Erythroblast (primary cell): ENCODE measurements around the gene KCNH3.
"Not testable (repeated sequence)": the region's sequence is repeated elsewhere in the genome, so short reads cannot be mapped to it uniquely, and the experiment has no call there.

Experiments used
- DNase-seq, 2 experiments: peaks; one replicate each; lab custom pipeline; 2025; lab: John Stamatoyannopoulos, UW
- GATA1 ChIP-seq: IDR thresholded peaks from 2 replicates; pipeline ENCODE4 v1.6.1; 2011; ENCODE audit warnings: low read depth, mild to moderate bottlenecking, control low read depth, low read length, moderate library complexity
- POLR2A ChIP-seq: IDR thresholded peaks from 2 replicates; pipeline ENCODE4 v1.6.1; 2011; ENCODE audit warnings: mild to moderate bottlenecking, low read length

Gene KCNH3, protein sequence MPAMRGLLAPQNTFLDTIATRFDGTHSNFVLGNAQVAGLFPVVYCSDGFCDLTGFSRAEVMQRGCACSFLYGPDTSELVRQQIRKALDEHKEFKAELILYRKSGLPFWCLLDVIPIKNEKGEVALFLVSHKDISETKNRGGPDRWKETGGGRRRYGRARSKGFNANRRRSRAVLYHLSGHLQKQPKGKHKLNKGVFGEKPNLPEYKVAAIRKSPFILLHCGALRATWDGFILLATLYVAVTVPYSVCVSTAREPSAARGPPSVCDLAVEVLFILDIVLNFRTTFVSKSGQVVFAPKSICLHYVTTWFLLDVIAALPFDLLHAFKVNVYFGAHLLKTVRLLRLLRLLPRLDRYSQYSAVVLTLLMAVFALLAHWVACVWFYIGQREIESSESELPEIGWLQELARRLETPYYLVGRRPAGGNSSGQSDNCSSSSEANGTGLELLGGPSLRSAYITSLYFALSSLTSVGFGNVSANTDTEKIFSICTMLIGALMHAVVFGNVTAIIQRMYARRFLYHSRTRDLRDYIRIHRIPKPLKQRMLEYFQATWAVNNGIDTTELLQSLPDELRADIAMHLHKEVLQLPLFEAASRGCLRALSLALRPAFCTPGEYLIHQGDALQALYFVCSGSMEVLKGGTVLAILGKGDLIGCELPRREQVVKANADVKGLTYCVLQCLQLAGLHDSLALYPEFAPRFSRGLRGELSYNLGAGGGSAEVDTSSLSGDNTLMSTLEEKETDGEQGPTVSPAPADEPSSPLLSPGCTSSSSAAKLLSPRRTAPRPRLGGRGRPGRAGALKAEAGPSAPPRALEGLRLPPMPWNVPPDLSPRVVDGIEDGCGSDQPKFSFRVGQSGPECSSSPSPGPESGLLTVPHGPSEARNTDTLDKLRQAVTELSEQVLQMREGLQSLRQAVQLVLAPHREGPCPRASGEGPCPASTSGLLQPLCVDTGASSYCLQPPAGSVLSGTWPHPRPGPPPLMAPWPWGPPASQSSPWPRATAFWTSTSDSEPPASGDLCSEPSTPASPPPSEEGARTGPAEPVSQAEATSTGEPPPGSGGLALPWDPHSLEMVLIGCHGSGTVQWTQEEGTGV

GRCh38 chr12:49538510-49539403 lies at the start of gene KCNH3:
Gene KCNH3 (plus strand): TSS chr12:49539030. CDS start chr12:49539417, 387 bp downstream.
- TF ChIP-seq POLR2A (no peak), GATA1 (no peak)
- DNase-seq, result peak; percentile 82 to 89

GRCh38 chr12:49489154-49489553 lies 49.7 kb upstream of the KCNH3 start:
- DNase-seq, result no peak
- TF ChIP-seq GATA1 (no peak), POLR2A (no peak)

GRCh38 chr12:49489720-49490119 lies 49.1 kb upstream of the KCNH3 start:
- TF ChIP-seq POLR2A, result no peak
- no peak for TF ChIP-seq GATA1
- DNase-seq, result no peak

- TF ChIP-seq POLR2A (no peak), GATA1 (no peak)
- DNase-seq, result no peak
These were observed 47.0 kb upstream of the KCNH3 start for GRCh38 chr12:49491823-49492222.

- TF ChIP-seq POLR2A (no peak), GATA1 (no peak)
- DNase-seq, result no peak
These were observed 44.9 kb upstream of the KCNH3 start for GRCh38 chr12:49493900-49494299.

GRCh38 chr12:49496417-49497360 lies 42.1 kb upstream of the KCNH3 start:
- no peak for DNase-seq
- no peak for TF ChIP-seq POLR2A
- TF ChIP-seq GATA1, result no peak

DNA sequence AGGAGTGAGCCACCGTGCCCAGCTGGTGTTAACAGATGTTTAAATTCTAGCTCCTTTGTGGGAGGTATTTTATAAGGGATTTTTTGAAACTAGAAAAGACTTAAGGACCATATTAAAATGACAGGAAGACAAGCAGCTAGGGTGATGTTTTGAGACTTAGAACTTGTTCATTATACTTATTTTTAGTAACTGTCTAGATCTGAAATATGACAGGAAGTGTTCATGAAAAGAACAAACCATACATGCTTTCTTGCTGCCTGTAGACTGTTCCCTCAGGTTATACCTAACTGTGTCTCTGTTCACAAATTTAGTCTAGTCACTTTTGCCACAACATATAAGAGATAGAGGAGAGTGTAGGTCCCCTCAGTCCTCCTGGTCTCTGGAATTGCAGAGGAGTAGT lies 36.9 kb upstream of the KCNH3 start:
- TF ChIP-seq GATA1, result no peak
- TF ChIP-seq POLR2A, result no peak
- DNase-seq, result no peak

DNA sequence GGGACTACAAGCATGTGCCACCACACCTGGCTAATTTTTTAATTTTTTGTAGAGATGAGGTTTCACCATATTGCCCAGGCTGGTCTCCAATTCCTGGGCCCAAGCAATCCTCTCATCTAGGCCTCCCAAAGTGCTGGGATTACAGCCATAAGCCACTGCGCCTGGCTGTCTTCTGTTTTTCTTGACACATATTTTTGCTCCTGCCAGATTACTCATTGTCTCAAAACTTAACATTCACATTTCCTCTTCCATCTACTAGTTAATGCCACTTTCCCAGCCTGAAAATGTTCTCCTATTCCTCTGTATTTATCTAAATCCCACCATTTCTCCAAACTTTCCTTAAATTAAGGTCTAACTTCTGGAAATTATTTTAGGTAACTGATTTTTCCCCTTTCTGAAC lies 36.2 kb upstream of the KCNH3 start:
- no peak for DNase-seq
- TF ChIP-seq GATA1 (no peak), POLR2A (no peak)

- TF ChIP-seq POLR2A (no peak), GATA1 (no peak)
- no peak for DNase-seq
These were observed 35.1 kb upstream of the KCNH3 start for GRCh38 chr12:49503674-49504180.

DNA sequence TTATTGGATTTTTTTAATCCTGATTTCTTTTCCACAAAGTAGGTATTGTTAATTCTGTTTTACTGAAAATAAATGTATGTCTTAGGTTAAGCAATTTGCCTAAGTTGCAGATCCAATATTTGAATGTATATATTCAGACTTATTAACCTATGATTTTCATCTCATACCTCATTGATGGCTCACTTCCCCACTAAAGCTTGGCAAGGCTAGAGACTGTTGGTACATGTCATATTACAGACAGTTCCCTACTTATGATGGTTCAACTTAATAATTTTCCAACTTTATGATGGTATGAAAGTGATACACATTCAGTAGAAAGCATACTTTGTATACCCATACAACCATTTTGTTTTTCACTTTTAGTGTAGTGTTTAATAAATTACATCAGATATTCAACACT lies 33.2 kb upstream of the KCNH3 start:
- no peak for TF ChIP-seq GATA1
- TF ChIP-seq POLR2A, result no peak
- no peak for DNase-seq

DNA sequence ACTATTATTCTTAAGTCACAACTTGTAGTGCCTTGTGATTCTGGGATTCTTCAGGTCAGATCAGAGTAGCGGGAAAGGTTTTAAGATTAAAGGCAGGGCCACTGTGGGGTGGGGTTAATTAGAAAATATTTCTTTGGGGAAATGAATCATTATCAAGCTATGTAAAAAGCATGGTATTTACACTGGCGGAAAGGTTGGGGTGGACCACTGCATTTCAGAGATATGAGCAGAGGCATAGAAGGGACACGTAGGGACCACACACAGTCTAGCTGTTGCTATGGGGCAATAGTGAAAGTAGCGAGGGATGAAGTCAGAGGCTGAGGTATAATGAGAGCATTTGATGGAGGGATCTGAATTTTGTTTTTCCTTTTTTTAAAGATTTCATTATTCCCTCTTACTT lies 31.7 kb upstream of the KCNH3 start:
- no peak for DNase-seq
- no peak for TF ChIP-seq GATA1
- TF ChIP-seq POLR2A, result no peak

DNA sequence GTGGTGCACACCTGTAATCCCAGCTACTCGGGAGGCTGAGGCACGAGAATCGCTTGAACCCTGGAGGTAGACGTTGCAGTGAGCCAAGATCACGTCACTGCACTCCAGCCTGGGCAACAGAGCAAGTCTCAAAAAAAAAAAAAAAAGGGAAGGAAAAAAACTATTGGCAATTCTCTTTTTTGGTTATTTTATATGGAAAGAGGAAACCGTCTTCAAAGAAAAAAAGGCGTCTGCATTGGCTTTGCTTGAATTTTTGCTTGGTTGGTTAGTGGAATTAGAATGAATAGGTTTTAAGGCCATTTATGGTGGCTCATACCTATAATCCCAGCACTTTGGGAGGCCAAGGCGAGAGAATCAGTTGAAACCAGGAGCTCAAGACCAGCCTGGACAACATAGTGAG lies 29.1 kb upstream of the KCNH3 start:
- not testable (repeated sequence) for DNase-seq
